ENCODE measurements around the gene SH3GL3.
A peak's percentile ranks its signal among the peaks of the same experiment; 100 is the strongest.

SH3GL3 gene

GRCh38 chr15:83612898-83613635 is 165.9 kb downstream of the SH3GL3 start:
- Histone ChIP-seq H3K36me3 (ENCODE audit: control insufficient read depth, insufficient read depth, low read length) (no peaks in the 10 kb centered on the region), H3K4me3 (ENCODE audit: low read depth, low read length) (no peak overlapping the region), H3K9ac (ENCODE audit: low read depth, low read length) (no peak overlapping the region)

DNA sequence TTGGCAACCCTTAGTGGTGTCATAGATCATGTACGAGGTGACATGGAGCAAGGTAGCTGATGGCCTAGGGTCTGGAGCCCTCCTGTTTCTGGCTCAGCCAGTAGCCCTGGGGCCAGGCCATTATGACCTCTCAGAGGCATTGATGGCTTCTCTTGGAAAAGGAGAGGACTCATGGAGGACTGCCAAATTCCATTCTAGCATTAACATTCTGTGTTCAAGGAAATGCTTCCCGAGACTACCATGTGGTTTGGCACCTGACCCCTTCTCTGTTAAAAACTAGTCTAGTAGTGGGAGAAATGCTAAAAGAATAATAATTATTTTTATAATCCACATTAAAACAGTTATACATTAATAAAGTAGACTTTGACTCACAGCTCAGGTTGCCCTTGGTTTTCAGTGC is 166.6 kb downstream of the SH3GL3 start:
- Histone ChIP-seq H3K27ac (ENCODE audit: low read depth, low read length) (no peak overlapping the region), H3K27me3 (ENCODE audit: control insufficient read depth, insufficient read depth, low read length) (no peaks in the 10 kb centered on the region), H3K9me3 (ENCODE audit: control insufficient read depth, insufficient read depth, low read length) (no peaks in the 10 kb centered on the region), H3K36me3 (ENCODE audit: control insufficient read depth, insufficient read depth, low read length) (no peaks in the 10 kb centered on the region), H3K4me3 (ENCODE audit: low read depth, low read length) (no peak overlapping the region), H3K4me1 (ENCODE audit: control insufficient read depth, insufficient read depth, low read length) (no peaks in the 10 kb centered on the region), H3K9ac (ENCODE audit: low read depth, low read length) (no peak overlapping the region)

More at GRCh38 chr15:83612898-83613635, 165.9 kb downstream of the SH3GL3 start:
- H3K9me3 ChIP-seq (ENCODE audit: control insufficient read depth, insufficient read depth, low read length), result no peaks in the 10 kb centered on the region
- H3K27ac ChIP-seq (ENCODE audit: low read depth, low read length), result no peak overlapping the region
- no peaks in the 10 kb centered on the region for H3K4me1 ChIP-seq (ENCODE audit: control insufficient read depth, insufficient read depth, low read length)
- H3K27me3 ChIP-seq (ENCODE audit: control insufficient read depth, insufficient read depth, low read length), result no peaks in the 10 kb centered on the region

DNA sequence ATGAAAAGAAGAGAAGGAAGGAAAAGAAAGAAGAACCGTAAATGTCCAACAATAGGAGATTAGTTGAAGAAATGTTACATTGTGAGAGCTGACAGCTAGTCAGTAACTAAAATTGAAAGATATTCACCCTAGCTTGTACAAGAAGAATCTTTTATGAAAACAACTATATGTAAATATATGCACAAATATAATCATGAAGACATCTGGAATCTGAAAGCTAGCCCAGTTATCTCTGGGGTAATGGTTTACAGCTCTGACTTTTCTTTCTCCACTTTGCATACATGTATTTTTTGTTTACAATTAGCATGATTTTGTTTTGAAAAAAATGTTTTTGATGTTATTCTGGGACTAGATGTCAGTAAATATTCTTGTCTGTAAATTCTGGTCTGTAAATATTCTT is 169.7 kb downstream of the SH3GL3 start:
- Histone ChIP-seq H3K27me3 (ENCODE audit: control insufficient read depth, insufficient read depth, low read length) (no peaks in the 10 kb centered on the region), H3K9me3 (ENCODE audit: control insufficient read depth, insufficient read depth, low read length) (no peaks in the 10 kb centered on the region), H3K4me3 (ENCODE audit: low read depth, low read length) (no peak overlapping the region), H3K4me1 (ENCODE audit: control insufficient read depth, insufficient read depth, low read length) (no peaks in the 10 kb centered on the region), H3K9ac (ENCODE audit: low read depth, low read length) (no peak overlapping the region), H3K27ac (ENCODE audit: low read depth, low read length) (no peak overlapping the region), H3K36me3 (ENCODE audit: control insufficient read depth, insufficient read depth, low read length) (no peaks in the 10 kb centered on the region)

- Histone ChIP-seq H3K27me3 (ENCODE audit: control insufficient read depth, insufficient read depth, low read length) (no peaks in the 10 kb centered on the region), H3K9ac (ENCODE audit: low read depth, low read length) (no peak overlapping the region), H3K9me3 (ENCODE audit: control insufficient read depth, insufficient read depth, low read length) (peaks cover 8% of the 10 kb centered on the region; the same call in 1 of the 2 replicates), H3K36me3 (ENCODE audit: control insufficient read depth, insufficient read depth, low read length) (no peaks in the 10 kb centered on the region), H3K4me1 (ENCODE audit: control insufficient read depth, insufficient read depth, low read length) (no peaks in the 10 kb centered on the region), H3K27ac (ENCODE audit: low read depth, low read length) (no peak overlapping the region), H3K4me3 (ENCODE audit: low read depth, low read length) (no peak overlapping the region)
These were observed 179.1 kb downstream of the SH3GL3 start for GRCh38 chr15:83626171-83626802.

GRCh38 chr15:83631534-83631933 is 184.4 kb downstream of the SH3GL3 start:
- Histone ChIP-seq H3K9ac (ENCODE audit: low read depth, low read length) (no peak overlapping the region), H3K36me3 (ENCODE audit: control insufficient read depth, insufficient read depth, low read length) (no peaks in the 10 kb centered on the region), H3K27ac (ENCODE audit: low read depth, low read length) (no peak overlapping the region), H3K9me3 (ENCODE audit: control insufficient read depth, insufficient read depth, low read length) (peaks cover 8% of the 10 kb centered on the region; the same call in 1 of the 2 replicates), H3K4me1 (ENCODE audit: control insufficient read depth, insufficient read depth, low read length) (no peaks in the 10 kb centered on the region), H3K27me3 (ENCODE audit: control insufficient read depth, insufficient read depth, low read length) (no peaks in the 10 kb centered on the region), H3K4me3 (ENCODE audit: low read depth, low read length) (no peak overlapping the region)

- no peaks in the 10 kb centered on the region for H3K4me1 ChIP-seq (ENCODE audit: control insufficient read depth, insufficient read depth, low read length)
- no peaks in the 10 kb centered on the region for H3K27me3 ChIP-seq (ENCODE audit: control insufficient read depth, insufficient read depth, low read length)
- H3K27ac ChIP-seq (ENCODE audit: low read depth, low read length), result no peak overlapping the region
- no peaks in the 10 kb centered on the region for H3K9me3 ChIP-seq (ENCODE audit: control insufficient read depth, insufficient read depth, low read length)
- H3K9ac ChIP-seq (ENCODE audit: low read depth, low read length), result no peak overlapping the region
- H3K4me3 ChIP-seq (ENCODE audit: low read depth, low read length), result no peak overlapping the region
- no peaks in the 10 kb centered on the region for H3K36me3 ChIP-seq (ENCODE audit: control insufficient read depth, insufficient read depth, low read length)
These were observed 196.1 kb downstream of the SH3GL3 start for GRCh38 chr15:83643201-83643600.

DNA sequence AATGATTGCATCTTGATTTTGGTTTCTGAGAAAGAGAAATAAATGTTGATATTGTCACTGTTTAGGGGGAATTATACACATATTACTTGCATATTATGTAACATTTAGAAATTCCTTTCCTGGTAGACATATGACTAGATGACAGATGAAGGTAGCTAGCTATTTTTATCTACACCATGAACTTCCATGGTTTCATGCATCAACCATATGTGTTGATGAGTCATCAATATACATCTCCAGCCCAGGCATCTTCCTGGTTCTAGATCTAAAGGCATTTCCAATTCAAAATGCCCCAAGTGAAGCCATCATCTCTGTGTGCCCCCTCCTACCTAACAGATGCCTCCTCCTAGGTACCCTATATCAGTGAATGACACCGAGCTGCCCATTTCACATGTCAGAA is 197.3 kb downstream of the SH3GL3 start:
- no peak overlapping the region for H3K4me3 ChIP-seq (ENCODE audit: low read depth, low read length)
- no peaks in the 10 kb centered on the region for H3K4me1 ChIP-seq (ENCODE audit: control insufficient read depth, insufficient read depth, low read length)
- H3K36me3 ChIP-seq (ENCODE audit: control insufficient read depth, insufficient read depth, low read length), result no peaks in the 10 kb centered on the region
- no peak overlapping the region for H3K9ac ChIP-seq (ENCODE audit: low read depth, low read length)
- H3K9me3 ChIP-seq (ENCODE audit: control insufficient read depth, insufficient read depth, low read length), result no peaks in the 10 kb centered on the region
- no peak overlapping the region for H3K27ac ChIP-seq (ENCODE audit: low read depth, low read length)
- H3K27me3 ChIP-seq (ENCODE audit: control insufficient read depth, insufficient read depth, low read length), result no peaks in the 10 kb centered on the region

GRCh38 chr15:83650831-83651230 is 203.7 kb downstream of the SH3GL3 start:
- Histone ChIP-seq H3K27ac (ENCODE audit: low read depth, low read length) (no peak overlapping the region), H3K9ac (ENCODE audit: low read depth, low read length) (no peak overlapping the region), H3K27me3 (ENCODE audit: control insufficient read depth, insufficient read depth, low read length) (peaks cover 35% of the 10 kb centered on the region), H3K4me3 (ENCODE audit: low read depth, low read length) (no peak overlapping the region), H3K9me3 (ENCODE audit: control insufficient read depth, insufficient read depth, low read length) (no peaks in the 10 kb centered on the region), H3K4me1 (ENCODE audit: control insufficient read depth, insufficient read depth, low read length) (no peaks in the 10 kb centered on the region), H3K36me3 (ENCODE audit: control insufficient read depth, insufficient read depth, low read length) (no peaks in the 10 kb centered on the region)

- no peaks in the 10 kb centered on the region for H3K4me1 ChIP-seq (ENCODE audit: control insufficient read depth, insufficient read depth, low read length)
- H3K4me3 ChIP-seq (ENCODE audit: low read depth, low read length), result no peak overlapping the region
- H3K9ac ChIP-seq (ENCODE audit: low read depth, low read length), result no peak overlapping the region
- no peak overlapping the region for H3K27ac ChIP-seq (ENCODE audit: low read depth, low read length)
- H3K9me3 ChIP-seq (ENCODE audit: control insufficient read depth, insufficient read depth, low read length), result no peaks in the 10 kb centered on the region
- no peaks in the 10 kb centered on the region for H3K36me3 ChIP-seq (ENCODE audit: control insufficient read depth, insufficient read depth, low read length)
- peaks cover 42% of the 10 kb centered on the region for H3K27me3 ChIP-seq (ENCODE audit: control insufficient read depth, insufficient read depth, low read length)
These were observed 204.4 kb downstream of the SH3GL3 start for GRCh38 chr15:83651541-83651940.

GRCh38 chr15:83652626-83653204 is 205.6 kb downstream of the SH3GL3 start:
- Histone ChIP-seq H3K27ac (ENCODE audit: low read depth, low read length) (no peak overlapping the region), H3K9ac (ENCODE audit: low read depth, low read length) (no peak overlapping the region), H3K9me3 (ENCODE audit: control insufficient read depth, insufficient read depth, low read length) (no peaks in the 10 kb centered on the region), H3K27me3 (ENCODE audit: control insufficient read depth, insufficient read depth, low read length) (peaks cover 43% of the 10 kb centered on the region), H3K36me3 (ENCODE audit: control insufficient read depth, insufficient read depth, low read length) (no peaks in the 10 kb centered on the region), H3K4me1 (ENCODE audit: control insufficient read depth, insufficient read depth, low read length) (no peaks in the 10 kb centered on the region), H3K4me3 (ENCODE audit: low read depth, low read length) (peak overlapping the region; percentile 46)

- Histone ChIP-seq H3K9ac (ENCODE audit: low read depth, low read length) (no peak overlapping the region), H3K27ac (ENCODE audit: low read depth, low read length) (no peak overlapping the region), H3K9me3 (ENCODE audit: control insufficient read depth, insufficient read depth, low read length) (no peaks in the 10 kb centered on the region), H3K27me3 (ENCODE audit: control insufficient read depth, insufficient read depth, low read length) (peaks cover 43% of the 10 kb centered on the region), H3K36me3 (ENCODE audit: control insufficient read depth, insufficient read depth, low read length) (no peaks in the 10 kb centered on the region), H3K4me3 (ENCODE audit: low read depth, low read length) (peak overlapping the region; percentile 46), H3K4me1 (ENCODE audit: control insufficient read depth, insufficient read depth, low read length) (no peaks in the 10 kb centered on the region)
These were observed 206.1 kb downstream of the SH3GL3 start for GRCh38 chr15:83653288-83653638.

All from HUES48 (cell line).